ENCODE data around the gene ADAMTS9.

DNA sequence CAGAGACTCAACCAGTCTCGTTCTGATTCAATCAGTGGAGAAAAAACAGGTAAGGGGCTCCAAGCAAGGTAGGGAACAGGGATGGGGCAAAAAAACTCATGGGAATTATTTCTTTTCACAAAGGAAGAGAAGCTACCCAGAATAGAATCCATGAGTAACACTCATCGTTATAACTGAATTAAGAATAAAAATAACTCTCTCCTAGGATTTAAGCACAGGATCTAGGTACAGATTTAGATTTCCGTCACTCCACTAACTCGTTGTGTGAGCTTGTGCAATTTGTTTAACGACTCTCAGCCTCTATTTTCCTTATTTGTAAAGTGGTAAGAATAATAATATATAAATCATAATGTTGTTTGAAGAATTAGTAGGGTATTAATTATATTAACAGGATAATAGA is 68.6 kb downstream of the ADAMTS9 start:
- no peak for TF ChIP-seq EZH2 (IDR thresholded peaks at IDR 0.05; ENCODE audit: borderline replicate concordance, insufficient read depth, low read depth, low read length, poor library complexity, severe bottlenecking)
- TF ChIP-seq, protein P1, sequence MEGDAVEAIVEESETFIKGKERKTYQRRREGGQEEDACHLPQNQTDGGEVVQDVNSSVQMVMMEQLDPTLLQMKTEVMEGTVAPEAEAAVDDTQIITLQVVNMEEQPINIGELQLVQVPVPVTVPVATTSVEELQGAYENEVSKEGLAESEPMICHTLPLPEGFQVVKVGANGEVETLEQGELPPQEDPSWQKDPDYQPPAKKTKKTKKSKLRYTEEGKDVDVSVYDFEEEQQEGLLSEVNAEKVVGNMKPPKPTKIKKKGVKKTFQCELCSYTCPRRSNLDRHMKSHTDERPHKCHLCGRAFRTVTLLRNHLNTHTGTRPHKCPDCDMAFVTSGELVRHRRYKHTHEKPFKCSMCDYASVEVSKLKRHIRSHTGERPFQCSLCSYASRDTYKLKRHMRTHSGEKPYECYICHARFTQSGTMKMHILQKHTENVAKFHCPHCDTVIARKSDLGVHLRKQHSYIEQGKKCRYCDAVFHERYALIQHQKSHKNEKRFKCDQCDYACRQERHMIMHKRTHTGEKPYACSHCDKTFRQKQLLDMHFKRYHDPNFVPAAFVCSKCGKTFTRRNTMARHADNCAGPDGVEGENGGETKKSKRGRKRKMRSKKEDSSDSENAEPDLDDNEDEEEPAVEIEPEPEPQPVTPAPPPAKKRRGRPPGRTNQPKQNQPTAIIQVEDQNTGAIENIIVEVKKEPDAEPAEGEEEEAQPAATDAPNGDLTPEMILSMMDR (IDR thresholded peaks at IDR 0.05): no peak

Measured in B cell (primary cell).